ENCODE data around the gene ZNF117. TPM values are rescaled to one million over a fixed set of nuclear protein-coding genes. Genes with fewer than 3 reads are reported as not detected.
"Not testable (repeated sequence)": the region's sequence is repeated elsewhere in the genome, so short reads cannot be mapped to it uniquely, and the experiment has no call there.

ZNF117 gene
- total RNA-seq, 1 donor from 2014 or later = 20.4 TPM

DNA sequence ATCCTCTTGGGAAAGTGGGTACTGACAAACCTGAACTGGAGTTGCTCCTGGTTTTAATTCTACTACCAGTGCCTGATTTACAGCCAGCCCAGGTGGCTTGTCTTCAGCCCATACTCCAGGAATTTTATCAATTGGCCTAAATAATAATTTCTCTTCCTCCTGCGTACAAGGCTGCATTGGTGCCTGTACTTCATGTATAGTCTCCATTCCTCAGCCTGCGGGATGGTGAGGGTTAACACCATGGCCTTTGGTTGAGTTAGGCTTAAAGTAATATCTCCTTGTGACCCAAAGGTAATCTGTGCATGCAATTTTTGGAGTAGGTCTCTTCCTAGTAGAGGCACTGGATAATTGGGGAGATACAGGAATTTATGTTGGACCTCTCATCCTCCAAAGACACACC is 5.5 kb upstream of the ZNF117 start:
- no peak for DNase-seq

DNA sequence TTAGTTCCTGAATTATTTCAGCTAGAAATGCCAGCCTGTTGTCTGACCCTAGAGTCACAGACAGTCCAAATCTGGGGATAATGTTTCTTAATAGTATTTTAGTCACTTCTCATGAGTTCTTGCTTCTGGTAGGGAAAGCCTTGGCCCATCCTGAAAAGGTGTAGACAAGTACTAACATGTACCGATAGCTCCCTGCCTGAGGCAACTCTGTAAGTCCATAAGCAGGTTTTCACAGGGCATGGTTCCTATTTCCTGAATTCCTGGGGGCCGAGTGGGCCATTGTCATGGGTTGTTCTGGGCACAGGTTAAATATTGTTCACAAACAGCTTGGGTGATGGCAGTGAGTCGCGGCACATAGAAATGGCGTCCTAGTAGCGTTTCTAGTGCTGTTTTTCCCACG is 3.1 kb upstream of the ZNF117 start:
- DNase-seq = no peak

DNA sequence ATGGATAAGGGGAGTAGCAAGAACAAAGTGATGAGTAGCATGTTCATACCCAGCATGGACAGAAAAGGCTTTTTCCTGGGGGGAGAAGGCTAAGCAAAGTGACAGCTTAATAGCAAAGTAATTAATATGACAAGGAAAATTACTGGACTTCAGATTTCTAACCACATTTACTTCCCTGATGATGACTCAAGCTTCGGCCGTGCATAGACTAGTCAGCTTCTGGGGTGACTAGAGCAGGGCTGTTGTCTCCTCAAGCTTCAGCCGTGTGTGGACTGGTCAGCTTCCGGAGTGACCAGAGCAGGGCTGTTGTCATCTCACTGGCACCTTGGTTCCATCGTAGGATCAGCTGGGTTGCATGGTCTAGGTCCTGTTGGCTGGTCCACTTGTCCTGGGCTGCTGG is 2.1 kb upstream of the ZNF117 start:
- no peak for DNase-seq

- no peak for DNase-seq
Measured at GRCh38 chr7:64990216-64990615, 620 bp downstream of the ZNF117 start.

DNA sequence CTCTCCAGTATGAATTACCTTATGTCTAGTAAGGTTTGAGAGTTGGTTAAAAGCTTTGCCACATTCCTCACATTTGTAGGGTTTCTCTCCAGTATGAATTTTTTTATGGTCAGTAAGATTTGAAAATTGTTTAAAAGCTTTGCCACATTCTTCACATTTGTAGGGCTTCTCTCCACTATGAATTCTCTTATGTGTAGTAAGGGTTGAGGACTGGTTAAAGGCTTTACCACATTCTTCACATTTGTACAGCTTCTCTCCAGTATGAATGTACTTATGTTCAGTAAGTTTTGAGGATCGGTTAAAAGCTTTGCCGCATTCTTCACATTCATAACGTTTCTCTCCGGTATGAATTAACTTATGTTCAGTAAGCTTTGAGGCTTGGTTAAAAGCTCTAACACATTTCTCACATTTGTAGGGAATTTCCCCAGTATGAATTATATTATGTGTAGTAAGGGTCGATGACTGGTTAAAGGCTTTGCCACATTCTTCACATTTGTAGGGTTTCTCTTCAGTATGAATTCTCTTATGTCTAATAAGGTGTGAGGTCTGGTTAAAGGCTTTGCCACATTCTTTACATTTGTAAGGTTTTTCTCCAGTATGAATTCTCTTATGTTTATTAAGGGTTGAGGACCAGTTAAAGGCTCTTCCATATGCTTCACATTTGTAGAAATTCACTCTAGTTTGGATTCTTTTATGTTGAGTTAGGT is 12.2 kb downstream of the ZNF117 start:
- DNase-seq = no peak

DNA sequence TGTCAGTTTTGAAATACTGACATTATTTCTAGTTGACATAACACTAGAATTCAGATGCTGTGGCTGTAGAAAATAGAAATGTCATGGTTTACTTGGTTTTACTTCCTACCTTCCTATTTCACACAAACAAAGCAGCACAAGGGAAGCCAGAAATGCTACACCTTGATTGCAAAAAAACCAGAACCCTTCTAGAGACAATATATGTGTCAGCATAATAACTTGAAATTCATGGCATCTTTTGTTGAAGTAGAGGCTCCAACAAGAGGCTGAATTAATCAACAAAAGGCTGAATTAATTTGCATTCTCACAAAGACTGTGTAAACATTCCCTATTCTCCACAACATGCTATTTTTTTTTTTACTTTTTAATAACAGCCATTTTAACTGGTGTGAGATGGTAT is 25.2 kb downstream of the ZNF117 start:
- DNase-seq = no peak

DNA sequence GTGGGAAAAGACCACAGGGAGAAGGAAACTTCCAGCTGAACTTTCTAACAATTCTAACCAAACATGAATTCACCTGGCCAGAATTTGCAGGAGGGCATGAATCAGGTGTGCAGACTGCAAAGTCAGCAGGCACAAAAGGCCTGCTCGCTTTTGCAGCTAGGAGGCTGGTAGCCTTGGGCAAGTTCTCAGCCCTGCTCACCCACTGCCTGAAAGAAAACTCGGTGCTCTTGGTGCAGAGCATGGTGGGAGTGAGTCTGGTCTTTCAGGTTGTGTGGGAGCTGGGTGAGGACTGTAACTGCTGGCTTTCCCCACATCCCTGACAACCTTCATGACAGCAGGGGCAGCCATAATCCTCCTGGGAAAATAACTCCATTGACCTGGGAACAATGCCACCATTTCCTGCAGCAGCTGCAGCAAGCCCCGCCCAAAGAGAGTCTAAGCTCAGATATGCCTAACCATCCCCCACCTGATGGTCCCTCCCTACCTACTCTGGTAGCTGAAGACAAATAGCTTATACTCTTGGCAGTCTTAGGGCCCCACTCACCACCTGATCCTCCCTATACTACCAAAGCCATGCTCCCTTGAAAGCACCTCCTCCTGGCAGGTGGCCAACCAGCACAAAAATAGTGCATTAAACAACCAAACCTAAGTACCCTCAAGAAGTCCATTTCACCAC is 31.6 kb downstream of the ZNF117 start:
- DNase-seq = peak; percentile 9

GRCh38 chr7:64951250-64951848 is 39.5 kb downstream of the ZNF117 start:
- peak; percentile 74 for DNase-seq

DNA sequence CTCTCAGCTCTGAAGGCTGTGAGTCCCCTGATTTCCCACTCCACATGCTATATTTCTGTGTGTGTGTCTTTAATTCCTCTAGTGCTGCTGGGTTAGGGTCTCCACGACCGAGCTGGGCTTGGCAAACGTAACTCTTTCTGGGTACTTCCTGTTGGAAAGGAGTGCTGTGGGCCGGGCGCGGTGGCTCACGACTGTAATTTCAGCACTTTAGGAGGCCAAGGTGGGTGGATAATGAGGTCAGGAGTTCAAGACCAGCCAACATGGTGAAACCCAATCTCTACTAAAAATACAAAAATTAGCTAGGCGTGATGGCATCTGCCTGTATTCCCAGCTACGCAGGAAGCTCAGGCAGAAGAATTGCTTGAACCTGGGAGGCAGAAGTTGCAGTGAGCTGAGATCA is 40.2 kb downstream of the ZNF117 start:
- DNase-seq = not testable (repeated sequence)

DNA sequence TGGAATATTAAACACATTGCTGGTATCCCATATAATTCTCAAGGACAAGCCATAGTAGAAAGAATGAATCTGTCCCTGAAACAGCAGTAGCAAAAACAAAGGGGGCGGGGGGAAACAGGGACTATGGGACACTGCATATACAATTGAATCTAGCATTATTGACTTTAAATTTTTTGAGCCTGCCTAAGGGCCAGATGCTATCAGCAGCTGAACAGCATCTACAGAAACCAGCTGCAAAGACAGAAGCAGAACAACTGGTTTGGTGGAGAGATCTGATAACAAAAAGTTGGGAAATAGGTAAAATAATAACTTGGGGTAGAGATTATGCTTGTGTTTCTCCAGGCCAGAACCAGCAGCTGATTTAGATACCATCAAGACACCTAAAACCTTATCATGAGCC is 42.1 kb downstream of the ZNF117 start:
- DNase-seq = not testable (repeated sequence)

DNA sequence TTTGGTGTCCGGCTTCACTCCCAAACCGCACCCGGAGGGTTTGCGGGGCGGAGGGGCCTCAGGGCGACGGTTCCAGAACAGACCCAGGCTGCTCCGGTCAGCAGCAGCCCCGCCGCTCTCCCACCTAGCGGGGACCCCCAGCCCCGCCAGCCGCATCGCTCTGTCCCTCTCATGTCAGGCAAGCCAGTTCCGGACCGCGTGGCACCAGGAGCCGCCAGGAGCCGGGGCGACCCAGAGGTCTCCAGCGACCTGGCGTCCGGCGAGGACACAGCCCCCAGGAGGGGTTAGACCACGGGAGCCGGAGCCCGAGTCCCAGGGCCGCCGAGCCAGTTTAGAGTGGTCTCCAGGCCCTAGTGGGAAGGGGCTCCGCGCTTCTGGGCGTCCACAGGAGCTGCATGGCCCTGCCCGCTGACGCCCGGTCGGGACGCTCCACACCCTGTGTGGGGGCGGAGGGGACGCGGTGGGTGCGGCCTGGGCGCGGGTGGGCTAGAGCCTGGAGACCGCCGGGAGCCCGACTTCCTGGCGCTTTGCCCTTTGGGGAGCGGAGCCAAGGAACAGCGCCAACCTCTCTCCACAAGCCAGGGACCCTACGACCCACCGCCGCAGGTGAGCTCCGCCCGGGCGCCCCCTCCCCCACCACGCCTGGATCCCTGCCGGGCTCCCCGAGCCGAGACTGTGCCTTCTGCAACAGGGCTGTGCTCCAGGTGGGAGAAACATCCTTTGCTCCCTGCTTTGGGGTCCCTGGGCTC is 43.4 kb downstream of the ZNF117 start:
- DNase-seq = peak; percentile 14

DNA sequence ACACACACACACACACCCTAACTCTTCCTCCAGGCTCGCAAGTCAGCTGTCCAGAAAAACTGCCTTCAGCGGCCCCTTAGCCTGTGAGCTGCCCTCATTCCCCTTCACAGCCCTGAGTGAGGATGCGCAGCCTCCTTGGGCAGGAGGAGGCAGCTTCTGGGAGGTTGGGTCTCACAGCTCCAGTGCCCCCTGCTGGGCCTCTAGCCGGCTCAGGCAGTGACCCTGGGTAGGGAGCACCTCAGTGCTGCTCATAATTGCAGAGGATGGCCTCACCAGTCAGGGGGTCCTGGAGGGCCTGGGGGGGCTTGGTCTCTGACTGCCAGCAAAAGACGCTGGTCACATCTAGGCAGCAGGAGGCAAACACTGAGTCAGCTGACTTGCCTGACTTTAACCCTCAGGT is 44.1 kb downstream of the ZNF117 start:
- DNase-seq = no peak

GRCh38 chr7:64945503-64946175 is 45.2 kb downstream of the ZNF117 start:
- DNase-seq = no peak

DNA sequence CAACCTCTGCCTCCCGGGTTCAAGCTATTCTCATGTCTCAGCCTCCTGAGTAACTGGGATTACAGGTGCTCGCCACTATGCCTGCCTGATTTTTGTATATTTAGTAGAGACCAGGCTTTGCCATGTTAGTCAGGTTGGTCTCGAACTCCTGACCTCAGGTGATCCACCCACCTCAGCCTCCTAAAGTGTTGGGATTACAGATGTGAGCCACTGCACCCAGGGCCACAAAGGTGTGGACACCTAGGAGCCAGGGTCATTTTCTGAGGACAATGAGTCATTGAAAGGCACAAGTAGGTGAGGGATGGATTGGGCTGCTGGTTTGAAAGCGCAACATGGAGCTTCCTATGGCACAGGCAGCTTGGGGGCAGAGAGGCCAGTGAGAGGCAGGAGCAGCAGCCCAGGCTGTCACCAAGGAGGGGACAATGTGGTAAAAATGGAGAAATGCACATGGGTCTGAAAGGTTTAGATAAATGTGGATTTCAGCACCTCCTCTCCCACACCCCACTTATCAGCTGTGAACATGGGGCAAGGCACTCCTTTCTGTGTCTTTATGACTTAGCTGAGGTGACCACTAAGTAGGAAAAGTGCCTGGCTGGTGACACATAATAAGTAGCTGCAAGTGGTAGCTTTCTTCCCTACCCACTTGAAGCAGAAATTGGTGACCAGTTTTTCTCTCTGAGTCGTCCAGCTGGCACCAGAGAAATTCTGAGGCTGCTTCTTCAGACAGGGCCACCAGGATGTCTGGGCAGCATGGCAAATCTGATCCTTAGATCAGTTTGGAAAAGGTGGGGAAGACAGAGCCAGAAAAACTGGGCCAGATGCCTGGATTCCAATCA is 46.0 kb downstream of the ZNF117 start:
- DNase-seq = not testable (repeated sequence)

DNA sequence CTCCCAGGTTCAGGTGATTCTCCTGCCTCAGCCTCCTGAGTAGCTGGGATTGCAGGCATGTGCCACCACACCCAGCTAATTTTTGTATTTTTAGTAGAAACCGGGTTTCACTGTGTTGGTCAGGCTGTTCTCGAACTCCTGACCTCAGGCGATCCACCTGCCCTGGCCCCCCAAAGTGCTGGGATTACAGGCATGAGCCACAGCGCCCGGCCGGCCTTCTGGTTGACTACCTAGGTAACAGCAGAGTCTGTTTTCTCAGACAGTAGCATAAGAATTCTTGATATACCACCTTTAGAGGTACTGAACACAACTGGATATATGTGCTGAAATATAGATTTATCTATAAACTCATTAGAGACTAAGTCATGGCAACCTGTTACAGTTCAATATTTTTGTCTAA is 50.8 kb downstream of the ZNF117 start:
- DNase-seq = not testable (repeated sequence)

DNA sequence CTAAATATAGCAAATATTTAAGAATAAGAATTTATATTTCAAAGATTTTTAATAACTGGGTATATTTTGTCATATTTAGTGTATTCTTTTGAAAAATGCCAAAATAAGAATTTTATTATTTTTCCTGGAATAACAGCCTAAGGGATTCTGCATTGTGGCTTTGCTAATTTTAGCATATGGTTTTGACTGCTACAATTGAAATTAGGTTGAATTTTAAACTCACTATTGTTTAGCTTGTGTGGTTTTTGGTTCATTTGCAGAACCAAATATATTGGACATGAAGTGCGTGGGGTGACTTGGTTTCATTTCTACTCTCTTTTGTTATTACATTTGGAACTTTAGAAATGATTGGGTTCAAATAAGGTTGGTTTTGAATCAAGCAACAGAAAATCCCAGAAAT is 52.3 kb downstream of the ZNF117 start:
- DNase-seq = no peak

GRCh38 chr7:64934478-64934877 is 56.4 kb downstream of the ZNF117 start:
- no peak for DNase-seq

- not testable (repeated sequence) for DNase-seq
Measured at GRCh38 chr7:64928252-64929187, 62.3 kb downstream of the ZNF117 start.

Data from tongue (tissue), 2 donors.